SW 1271 (cell line): ENCODE measurements around the gene ROS1.
"Not testable (repeated sequence)": the region's sequence is repeated elsewhere in the genome, so short reads cannot be mapped to it uniquely, and the experiment has no call there.

Experiments used
- DNase-seq, 2 experiments: peaks; one replicate each; lab custom pipeline; 2025; lab: John Stamatoyannopoulos, UW

The ROS1 gene

DNA sequence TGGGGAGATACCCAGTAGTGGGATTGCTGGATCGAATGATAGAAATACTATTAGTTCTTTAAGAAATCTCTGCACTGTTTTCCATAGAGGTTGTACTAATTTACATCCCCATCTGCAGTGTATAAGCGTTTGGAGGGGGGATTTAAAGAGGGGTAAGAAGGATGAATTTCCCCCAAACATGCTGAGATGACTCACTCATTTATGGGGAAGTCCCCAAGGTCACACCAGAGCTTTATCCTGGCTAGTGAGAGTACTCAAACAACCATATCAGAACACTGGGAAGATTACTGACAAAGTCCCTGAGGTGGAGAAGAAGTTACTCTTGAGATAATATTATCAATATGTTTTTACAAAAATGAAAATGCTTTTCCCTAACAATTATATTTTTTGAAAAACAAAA is 44.0 kb downstream of the ROS1 start:
- DNase-seq: no peak

DNA sequence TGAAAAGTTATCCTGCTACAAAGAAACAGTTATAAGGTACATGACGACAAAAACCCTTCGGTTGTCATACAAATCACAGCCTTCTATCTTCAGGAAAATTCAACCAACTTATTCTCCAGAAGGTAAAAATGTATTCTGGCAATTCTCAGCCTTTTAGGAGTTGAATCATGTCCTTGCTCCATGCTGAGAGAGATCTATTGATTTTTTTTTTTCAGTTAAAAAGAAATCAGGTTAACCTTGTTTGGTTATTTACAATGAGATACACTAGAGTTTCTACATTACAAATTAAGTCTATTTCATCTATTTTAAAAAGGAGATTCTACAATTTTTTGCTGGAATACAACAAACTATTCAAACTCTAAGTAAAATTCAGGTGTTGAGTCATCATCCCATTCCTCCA is 45.4 kb downstream of the ROS1 start:
- no peak for DNase-seq

DNA sequence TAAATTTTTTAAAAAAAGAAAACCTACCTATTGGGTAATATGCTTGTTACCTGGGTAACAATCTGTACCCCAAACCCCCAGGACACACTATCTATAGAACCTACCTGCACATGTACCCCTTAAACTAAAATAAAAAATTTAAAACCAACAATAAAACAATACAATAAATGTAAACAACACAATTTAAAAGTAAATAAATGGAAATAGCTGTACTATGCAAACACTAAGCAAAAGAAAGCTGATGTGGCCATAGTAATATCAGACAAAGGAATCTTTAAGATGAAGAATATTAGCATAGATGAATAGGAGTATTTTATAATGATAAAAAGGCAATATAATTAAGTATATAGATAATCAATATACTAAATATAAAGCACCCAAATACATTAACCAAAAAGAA is 50.3 kb downstream of the ROS1 start:
- no peak for DNase-seq

DNA sequence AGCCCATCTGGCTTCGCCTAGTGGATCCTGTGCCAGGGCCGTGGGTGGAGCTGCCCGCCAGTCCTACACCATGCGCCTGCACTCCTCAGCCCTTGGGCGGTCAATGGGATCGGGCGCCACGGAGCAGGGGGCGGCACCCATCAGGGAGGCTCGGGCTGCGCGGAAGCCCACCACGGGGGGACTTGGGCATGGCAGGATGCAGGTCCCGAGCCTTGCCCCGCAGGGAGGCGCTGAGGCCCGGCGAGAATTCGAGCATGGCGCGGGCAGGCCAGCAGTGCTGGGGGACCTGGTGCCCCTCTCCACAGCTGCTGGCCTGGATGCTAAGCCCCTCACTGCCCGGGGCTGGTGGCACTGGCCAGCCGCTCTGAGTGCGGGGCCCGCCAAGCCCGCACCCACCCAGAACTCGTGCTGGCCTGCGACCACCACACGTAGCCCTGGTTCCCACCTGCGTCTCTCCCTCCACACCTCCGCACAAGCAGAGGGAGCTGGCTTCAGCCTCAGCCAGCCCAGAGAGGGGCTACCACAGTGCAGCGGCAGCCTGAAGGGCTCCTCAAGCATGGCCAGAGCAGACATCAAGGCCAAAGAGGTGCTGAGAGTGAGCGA is 52.4 kb downstream of the ROS1 start:
- DNase-seq: no peak

DNA sequence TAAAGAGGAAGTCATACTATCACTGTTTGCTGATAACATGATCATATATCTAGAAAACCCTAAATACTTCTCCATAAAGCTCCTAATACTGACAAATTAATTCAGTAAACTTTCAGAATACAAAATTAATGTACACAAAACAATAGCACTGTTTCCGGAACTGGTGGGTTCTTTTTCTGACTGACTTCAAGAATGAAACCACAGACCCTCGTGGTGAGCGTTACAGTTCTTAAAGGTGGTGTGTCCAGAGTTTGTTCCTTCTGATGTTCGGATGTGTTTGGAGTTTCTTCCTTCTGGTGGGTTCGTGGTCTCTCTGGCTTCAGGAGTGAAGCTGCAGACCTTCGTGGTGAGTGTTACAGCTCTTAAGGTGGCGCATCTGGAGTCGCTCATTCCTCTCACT is 53.5 kb downstream of the ROS1 start:
- DNase-seq: not testable (repeated sequence)

DNA sequence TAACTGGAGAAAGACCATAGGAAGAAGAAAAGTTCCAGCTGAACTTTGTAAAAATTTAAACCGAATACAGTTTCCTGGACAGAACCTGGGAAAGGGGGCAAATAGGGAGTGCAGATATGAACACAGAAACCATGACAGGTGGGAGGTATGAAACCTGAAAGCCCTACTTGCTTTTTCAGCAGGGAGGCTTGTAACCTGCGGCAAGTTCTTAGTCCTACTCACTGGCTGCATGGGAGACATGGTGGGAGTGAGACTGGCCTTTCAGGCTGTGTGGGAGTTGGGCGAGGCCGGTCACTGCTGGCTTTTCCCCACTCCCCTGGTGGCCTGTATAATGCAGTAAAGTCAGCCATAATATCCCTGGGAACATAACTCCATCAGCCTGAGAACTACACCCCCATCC is 54.2 kb downstream of the ROS1 start:
- no peak for DNase-seq

DNA sequence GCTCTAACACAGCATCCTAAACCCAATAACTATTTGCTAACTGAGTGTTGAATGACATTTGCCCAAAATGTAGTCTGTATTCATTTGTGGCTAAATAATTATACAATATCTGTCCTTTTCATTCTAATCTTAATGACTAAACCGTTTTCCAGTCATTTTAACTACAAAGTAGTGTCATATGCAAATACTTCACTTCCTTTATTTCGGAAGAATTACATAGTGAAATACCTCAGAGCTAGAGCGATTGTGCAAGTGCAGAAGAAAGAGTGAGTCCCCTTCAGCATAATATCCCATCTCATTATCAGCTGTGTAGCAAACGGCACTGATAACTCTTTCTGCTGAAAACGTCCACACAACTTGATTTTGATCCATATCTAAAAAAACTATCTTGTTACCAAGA is 66.2 kb downstream of the ROS1 start:
- DNase-seq: no peak

DNA sequence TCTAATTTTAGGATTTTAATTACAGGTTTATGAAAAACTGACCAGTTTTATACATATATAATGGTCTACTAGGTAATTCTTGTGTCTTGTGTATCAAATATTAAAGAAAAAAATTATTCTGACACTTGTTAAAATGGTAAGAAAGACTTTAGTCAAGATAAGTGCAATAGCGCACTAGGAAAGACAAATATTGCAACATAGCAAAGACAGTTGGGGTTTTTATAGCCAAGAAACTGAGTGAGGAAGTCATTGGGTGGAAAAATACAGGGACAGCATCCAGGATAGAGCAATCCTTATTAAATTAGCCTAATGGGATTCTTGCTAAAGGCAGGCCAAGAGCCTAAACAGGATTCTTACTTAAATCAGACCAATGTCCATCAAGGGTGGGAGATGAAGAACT is 71.1 kb downstream of the ROS1 start:
- no peak for DNase-seq

DNA sequence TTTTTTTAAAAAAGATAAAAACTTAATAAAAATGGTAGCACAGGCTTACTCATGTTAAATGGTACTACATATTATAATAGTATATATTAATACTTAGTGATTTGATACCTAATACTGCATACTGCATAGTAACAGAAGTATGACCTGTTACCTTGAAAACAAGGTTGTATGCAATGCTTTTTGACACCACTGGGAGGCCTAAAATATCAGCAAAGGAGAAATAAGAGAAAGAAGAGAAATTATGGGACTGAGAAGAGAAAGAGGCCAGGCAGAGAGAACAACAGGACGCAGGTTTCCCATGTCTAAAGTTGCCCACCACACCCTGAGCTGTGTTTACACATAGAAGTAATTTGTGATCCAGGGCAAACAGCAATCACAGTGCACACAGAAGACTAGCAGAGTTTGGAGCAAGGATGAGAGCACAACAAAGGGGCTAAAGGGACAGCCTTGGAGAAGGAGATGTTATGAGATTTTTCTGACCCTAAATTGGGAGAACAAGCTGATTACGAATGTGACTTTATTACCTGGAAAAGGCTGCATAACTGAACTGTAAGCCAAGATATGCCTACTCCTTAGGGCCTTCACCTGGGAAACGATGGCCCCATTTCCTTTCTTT is 73.2 kb downstream of the ROS1 start:
- peak in 1 of 2 experiments; percentile 40 for DNase-seq

DNA sequence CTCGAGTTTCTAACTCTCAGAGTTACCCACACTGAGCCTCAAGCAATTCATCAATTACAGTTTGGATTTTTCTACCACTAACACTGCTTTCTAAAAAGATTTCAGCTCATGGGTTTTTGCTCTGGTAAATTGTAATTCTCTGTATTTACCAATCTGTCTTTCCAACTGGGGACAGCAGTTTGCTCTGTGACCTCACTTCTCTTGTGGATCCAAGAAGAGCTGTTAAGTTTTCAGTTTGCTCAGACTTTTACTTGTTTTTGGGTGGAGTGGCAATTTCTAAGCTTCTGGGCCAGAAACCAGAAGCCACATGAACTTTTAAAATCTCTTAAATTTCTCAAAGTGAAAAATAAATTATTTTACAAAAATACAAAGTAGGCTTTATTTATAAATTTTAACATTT is 74.2 kb downstream of the ROS1 start:
- no peak for DNase-seq

DNA sequence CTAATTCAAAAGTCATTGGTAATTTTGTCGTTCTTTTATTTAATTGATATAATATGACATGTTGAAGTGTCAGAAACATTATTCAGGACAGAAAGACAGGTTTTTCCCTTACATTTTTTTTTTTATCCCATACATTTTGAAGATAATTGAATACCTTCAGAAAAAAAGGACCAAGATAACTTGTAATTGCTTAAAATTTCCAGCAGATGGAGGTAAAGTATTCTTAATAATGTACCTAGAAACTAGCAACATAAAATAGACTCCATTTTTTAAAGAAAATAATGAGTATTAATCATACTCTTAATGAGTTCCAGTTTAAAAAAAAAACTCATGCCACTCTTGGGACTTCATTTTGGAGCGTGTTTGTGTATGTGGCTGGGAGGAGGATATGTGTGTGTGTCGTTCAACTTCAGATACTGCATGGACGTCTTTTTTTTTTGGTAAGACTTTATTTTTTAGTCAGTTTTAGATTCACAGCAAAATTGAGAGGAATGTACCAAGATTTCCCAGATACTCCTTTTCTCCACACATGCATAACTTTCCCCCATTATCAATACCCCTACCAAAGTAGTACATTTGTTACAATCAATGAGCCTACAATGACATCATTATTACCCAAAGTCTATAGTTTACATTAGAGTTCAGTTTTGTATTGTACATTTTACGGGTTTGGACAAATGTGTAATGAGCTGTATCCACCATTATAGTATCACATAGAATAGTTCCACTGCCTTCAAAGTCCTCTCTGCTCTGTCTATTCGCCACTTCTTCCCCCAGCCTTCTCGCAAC is 79.4 kb downstream of the ROS1 start:
- peak in 1 of 2 experiments; percentile 57 for DNase-seq

DNA sequence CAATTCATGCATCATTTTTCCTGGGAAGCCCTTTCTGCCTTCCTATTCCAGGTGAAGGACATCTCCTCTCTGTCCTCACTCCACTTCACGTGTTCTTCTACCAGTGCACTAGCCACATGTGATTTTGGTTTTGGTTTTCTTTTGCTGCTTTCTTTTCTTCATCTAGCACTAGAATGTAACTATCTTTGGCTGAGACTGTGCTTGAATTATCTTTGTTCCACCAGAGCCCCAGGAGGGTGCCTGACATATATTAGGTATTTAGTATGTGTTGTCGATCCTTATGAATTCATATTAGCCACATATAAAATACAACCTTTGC is 80.5 kb downstream of the ROS1 start:
- DNase-seq: no peak

DNA sequence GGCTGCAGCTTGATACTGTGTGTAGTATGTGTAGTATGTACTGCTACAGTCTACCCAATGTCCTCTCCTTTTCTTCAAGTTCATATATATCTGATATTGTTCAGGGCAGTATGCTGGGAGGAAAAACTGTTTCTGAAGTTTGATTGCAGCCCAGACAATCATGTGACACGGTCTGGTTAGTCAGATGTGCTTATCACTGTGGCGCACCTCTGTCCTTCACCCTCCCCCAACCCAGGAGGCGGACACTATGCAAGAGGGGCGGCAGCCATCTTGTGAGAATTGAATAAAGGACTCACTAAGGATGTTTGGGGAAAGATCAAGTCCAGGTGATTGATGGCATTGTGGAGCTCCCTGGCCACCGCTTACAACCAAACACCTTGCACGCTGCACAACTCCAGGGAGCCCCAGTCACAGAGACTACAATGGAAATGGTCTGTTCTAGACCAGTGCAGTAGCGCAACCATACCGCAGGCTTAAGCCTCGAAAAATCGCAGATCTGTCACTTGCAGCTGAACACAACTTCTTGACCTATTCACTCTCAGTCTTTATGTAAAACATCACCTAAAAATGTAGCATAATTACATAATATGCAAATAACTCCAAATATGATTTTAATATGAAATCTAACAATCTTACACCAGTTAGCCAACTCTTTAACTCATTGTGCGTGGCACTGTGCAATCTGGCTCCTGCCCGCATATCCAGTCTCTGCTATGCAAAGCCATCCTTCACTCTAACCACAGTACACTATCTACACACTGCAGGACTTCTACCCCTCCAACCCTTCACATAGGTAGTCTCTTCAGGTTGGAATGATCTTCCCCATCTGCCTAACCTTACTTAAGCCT is 81.1 kb downstream of the ROS1 start:
- DNase-seq: no peak

DNA sequence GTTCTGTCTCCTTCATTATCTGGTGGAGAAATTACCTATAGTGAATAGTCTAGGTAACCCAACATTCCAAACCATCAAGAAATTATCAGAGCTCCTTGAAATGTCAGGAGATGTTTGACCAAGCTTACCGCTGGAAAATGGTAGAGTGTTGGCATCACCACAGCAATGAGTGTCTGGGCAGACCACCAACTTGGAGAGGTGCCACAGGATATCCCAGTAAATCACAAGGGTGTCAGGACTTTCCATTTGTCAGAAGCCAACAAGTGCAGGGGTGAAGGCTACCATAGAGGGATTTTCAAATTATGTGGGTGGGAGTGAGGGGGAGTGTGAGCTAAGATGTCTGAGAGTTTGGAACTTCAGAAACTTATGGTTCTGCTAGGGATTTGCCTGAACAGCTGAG is 87.2 kb downstream of the ROS1 start:
- DNase-seq: no peak

DNA sequence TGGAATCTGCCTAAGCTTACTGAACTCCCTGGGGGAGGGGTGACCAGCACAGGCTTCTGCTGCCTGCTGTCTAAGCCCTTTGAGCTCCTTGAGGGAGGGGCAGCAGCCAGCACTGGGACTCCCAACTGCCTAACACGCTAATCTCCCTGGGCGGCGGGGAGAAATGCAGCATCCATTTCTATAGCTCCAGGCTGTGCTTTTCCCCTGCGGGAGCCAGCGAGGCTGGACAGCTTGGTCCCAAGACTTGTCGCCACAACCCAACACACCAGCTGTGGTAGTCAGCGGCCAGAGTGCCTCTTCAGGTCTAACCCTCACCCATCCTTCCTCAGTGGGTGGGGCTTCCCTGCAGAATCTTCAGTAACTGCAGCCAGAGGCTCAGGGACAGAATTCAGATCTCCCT is 95.8 kb downstream of the ROS1 start:
- no peak for DNase-seq

DNA sequence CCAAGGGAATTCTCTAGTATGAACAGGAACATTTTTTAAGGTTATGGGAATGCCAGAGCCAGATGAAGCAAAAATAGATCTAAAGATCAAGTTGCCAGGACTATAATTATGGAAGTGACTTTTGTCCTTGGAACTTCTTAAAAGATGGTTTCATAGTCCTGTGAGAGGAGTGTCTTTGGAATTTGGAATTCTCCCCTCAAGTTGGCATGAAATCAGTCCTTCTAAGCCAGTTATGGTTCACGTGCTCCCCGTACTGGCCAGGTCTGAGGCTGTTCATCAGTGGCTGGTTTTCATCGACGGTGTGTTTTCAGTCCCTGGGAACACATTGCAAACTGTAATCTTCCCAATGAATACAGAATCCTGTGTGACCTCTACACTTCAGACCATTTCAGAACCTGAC is 97.2 kb downstream of the ROS1 start:
- DNase-seq: no peak

DNA sequence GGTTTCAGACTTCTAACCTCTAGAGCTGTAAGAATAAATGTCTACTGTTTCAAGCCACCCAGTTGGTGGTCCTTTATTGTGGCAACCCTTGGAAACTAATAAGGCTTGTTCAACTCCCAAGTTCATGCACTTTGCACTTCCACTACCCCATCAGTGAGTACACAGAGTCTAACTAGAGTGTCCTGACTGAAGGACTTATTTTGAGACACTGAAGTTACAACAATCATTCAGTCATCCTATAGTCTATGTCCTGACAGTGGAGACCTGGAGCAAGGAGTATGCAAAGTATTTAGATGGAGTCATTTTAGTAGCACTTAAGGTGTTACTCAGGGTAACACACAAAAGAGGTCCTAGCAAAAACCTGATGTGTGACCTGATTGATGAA is 97.7 kb downstream of the ROS1 start:
- DNase-seq: no peak

DNA sequence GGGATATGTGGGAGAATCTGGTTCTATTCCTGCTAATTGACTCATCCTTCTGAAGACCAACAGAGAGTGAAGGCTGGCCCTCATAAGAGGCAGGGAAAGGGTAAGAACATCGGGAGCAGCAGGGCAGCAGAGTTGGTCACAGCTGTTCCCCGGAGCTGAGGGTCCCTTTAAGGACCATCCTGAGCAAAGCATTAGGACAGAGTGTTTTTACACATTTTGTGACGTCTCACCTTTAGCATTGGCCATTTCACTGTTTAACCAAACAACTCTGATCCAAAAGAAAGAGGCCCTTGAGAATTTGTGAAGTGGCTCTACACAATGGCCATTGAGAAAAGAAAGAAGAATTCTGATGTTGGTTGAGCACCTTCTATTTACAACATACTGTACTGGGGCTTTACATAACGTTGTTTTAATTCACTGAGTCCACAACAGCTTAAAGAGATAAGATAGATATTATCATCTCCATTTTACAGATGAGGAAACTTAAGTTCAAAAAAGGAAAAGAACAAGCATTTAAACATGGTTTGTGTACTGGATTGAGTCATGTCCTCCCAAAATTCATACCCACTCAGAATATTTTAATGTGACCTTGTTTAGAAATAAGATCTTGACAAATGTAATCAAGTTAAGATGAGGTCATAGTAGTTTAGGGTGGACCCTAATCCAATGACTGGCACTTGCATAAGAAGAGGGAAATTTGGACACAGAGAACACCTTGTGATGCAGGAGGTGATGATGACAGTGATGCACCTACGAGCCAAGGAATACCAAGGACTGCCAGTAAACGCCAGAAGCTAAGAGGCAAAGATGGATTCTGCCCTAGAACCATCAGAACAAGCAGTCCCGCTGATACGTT is 98.4 kb downstream of the ROS1 start:
- DNase-seq: no peak

DNA sequence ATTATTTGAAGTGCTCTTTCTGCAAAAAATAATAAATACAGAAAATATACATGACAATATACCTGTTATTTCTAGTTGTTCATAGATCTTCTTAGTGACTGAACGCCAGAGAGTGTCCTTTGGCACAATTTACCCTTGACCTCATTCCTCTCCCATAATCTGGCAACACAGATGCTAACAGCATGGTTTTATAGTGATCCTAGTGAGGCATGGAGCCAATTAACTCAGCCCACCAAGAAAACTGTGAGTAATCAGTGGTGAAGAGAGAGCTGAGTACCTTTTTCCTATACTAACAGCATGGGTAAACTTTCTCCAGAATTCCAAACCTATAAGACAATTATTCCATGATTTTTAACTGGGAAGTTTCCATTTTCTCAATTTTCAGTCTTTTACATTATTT is 99.3 kb downstream of the ROS1 start:
- DNase-seq: no peak

DNA sequence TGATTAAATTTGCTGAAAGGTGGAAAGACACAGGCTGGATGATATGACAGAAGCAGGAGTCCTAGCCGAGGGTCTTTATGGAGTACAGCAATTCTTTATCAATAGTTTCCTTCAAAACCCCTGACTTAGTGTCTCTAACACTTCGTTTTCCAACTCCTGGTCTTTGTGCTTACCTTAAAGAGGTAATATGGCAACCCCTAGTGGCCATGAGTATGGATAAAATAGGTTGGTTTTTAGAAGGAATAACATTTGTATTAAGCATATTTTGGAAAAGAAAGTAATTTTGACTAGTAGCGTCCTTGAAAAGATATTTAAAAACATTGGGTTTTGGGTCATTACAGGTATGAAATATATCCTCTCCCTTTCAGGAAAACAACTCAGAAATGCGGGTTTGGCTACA is 108.5 kb downstream of the ROS1 start:
- DNase-seq: peak in 1 of 2 experiments; percentile 28

DNA sequence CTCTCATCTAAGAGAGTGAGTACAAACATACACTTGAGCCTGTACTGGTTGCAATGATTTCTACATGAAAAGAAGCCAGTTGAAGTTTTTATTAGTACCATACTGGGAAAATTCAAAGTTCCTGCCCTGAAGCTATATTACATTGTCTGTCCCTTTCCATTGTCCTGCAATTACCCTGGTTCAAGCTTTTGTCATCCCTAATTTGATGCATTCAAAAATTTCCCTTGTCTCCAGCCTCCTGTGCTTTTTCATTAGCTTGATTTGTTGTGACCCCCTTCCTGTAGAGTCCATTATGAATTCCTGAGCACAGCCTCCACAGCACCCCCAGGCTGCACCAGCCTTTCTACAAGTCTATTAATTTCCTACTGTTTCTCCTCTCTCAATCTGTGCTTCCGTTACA is 114.0 kb downstream of the ROS1 start:
- no peak for DNase-seq

DNA sequence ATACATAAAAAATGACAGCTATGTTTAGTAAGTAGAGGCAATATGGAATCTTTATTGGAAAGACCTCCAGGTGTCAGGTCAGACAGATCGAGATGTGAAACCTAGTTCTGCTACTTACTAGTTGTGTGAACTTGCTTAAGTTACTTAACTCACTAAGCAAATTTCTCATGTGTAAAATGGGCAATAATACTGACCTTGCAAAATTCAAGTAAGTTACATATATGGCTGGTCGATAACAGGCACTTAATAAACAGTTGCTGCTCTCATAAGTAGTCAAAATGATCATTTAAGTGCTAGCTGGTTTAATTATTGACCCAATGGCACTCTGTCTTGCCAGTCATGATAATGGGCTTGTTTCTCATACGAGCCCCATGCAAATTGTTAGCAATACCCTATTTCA is 114.4 kb downstream of the ROS1 start:
- no peak for DNase-seq
